ENCODE data around the gene SKAP1. TPM values are rescaled to one million over a fixed set of nuclear protein-coding genes. Genes with fewer than 3 reads are reported as not detected.

Gene SKAP1
- total RNA-seq, 1 donor from 2014 or later, result not detected

DNA sequence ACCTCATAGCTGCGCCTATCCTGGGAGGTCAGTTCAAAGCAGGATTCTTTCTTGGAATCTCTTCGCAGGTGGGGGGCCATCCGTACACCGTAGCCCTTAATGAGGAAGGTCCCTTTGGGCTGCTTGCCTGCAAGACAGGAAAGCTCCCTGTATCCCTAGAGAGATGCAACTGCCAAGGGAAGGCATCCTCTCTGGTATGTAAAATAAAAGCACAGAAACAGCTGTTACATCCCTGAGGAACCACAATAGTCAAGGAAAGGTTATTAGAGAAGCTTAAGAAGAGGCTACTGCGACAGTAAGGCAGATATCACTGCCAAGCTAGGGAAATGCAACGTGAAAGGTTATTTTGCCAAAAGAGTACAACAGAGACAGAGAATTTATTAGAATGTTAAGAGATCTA lies 245.3 kb downstream of the SKAP1 start:
- peaks cover 13% of the 10 kb centered on the region for H3K27me3 ChIP-seq (ENCODE audit: control insufficient read depth, insufficient read depth, low read length)
- FAIRE-seq (no peak), DNase-seq (ENCODE audit: low read depth) (no peak)
- no peak overlapping the region for H3K4me3 ChIP-seq (ENCODE audit: low read depth, low read length)
- TF ChIP-seq, protein P1, sequence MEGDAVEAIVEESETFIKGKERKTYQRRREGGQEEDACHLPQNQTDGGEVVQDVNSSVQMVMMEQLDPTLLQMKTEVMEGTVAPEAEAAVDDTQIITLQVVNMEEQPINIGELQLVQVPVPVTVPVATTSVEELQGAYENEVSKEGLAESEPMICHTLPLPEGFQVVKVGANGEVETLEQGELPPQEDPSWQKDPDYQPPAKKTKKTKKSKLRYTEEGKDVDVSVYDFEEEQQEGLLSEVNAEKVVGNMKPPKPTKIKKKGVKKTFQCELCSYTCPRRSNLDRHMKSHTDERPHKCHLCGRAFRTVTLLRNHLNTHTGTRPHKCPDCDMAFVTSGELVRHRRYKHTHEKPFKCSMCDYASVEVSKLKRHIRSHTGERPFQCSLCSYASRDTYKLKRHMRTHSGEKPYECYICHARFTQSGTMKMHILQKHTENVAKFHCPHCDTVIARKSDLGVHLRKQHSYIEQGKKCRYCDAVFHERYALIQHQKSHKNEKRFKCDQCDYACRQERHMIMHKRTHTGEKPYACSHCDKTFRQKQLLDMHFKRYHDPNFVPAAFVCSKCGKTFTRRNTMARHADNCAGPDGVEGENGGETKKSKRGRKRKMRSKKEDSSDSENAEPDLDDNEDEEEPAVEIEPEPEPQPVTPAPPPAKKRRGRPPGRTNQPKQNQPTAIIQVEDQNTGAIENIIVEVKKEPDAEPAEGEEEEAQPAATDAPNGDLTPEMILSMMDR (IDR thresholded peaks at IDR 0.05; ENCODE audit: insufficient read depth, low read length, severe bottlenecking), result no peak
- H3K36me3 ChIP-seq (ENCODE audit: control insufficient read depth, insufficient read depth, low read length), result no peaks in the 10 kb centered on the region

DNA sequence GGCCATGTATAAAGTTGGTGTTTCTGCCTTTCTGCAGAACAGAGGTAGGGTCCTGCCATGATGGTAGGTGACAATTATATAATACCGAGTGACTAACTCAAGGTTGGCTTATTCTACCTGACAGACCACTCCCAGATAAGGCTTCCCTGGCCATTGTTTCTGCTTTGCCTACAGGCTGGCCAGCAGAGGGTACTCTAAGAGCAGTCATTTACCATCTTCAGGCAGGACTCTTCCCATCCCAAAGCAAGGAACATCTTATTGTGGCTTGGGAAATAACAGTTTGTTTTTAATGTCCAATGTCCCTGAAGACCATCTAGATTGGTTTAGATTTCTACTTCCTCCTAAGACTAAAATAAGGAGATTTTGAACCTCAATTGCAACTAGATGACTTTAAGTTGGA lies 248.4 kb downstream of the SKAP1 start:
- Histone ChIP-seq H3K27me3 (ENCODE audit: control insufficient read depth, insufficient read depth, low read length) (peaks cover 13% of the 10 kb centered on the region), H3K36me3 (ENCODE audit: control insufficient read depth, insufficient read depth, low read length) (no peaks in the 10 kb centered on the region), H3K4me3 (ENCODE audit: low read depth, low read length) (no peak overlapping the region)
- no peak for FAIRE-seq
- TF ChIP-seq, protein P1 (IDR thresholded peaks at IDR 0.05; ENCODE audit: insufficient read depth, low read length, severe bottlenecking), result peak; percentile 23
- DNase-seq (ENCODE audit: low read depth), result peak; percentile 15

DNA sequence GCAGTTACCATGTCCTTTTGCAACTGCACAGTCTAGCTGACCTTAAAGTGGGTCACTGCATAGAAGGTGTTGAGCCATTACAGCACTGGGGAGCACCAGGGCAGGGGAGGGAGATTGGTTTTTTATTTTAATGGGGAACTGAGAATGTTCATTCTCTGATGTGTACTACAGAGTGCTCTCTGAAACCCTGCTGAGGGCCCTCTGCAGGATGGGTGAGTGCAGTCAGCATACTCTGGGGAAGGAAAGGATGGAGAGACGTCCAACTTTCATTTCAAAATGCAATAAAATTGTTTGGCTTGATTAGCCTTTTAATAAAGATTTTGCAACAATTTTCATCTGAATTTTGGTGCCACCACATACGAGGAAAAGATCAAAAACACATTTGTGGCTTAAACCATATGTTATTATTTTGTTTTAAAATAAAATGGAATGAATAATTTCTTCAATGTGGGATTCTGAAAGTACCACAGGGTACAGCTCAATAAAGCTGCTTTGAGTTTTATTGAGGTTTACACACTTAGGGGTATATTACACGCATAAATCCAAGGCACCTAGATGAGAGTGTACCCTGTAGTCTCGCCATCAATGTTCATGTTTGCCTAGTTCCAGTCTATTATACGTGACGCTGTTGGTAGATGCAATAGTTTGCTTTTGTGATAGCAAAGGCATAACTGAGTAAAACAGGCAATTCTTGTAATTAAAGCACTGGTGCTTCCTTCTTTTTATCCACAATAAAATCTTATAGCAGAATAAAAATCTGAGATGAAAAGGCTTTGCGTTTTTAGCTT lies 249.0 kb downstream of the SKAP1 start:
- no peak overlapping the region for H3K4me3 ChIP-seq (ENCODE audit: low read depth, low read length)
- TF ChIP-seq, protein P1 (IDR thresholded peaks at IDR 0.05; ENCODE audit: insufficient read depth, low read length, severe bottlenecking), result no peak
- DNase-seq (ENCODE audit: low read depth) (no peak), FAIRE-seq (no peak)
- H3K36me3 ChIP-seq (ENCODE audit: control insufficient read depth, insufficient read depth, low read length), result no peaks in the 10 kb centered on the region
- peaks cover 12% of the 10 kb centered on the region for H3K27me3 ChIP-seq (ENCODE audit: control insufficient read depth, insufficient read depth, low read length)

DNA sequence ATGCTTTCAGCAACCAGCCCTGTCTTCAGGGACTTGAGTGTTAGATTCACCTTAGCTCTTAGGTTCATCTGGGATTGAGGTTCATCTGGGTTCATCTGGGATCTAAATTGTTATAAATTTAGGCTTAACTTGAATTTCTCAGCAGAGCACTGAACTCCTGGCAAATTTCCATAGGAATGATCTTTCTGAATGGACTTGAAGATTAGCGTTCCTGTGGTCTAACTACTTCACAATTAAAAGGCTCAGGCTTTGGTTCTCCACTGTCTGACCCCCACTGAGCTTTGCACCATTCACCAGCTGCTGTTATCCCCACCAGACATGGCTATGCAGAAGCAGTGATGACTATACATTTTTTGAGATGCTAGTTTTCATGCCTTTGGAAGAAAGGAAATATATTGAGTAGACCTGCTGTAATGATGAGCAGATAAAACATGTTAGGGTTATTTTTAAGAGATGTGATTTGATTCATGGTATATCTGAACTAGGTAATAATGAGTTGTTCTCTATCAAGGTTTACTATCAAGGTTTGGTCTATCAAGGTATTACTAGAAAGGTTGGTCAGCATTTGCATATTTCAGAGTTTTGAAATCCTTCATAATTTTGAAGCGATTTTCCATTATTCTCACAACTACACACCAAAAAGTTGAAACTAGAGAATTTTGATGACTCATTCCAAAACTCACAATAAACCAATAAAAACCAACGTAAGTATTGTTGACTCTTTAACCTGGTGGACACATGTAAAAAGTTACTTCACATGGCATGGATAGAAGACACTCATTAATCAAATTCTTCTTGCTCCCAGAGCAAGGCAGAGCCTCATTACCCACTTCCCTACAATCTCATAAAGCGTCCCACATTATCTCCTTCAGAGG lies 250.7 kb downstream of the SKAP1 start:
- peaks cover 12% of the 10 kb centered on the region for H3K27me3 ChIP-seq (ENCODE audit: control insufficient read depth, insufficient read depth, low read length)
- DNase-seq (ENCODE audit: low read depth), result no peak
- no peak overlapping the region for H3K4me3 ChIP-seq (ENCODE audit: low read depth, low read length)
- no peak for FAIRE-seq
- H3K36me3 ChIP-seq (ENCODE audit: control insufficient read depth, insufficient read depth, low read length), result no peaks in the 10 kb centered on the region
- TF ChIP-seq, protein P1 (IDR thresholded peaks at IDR 0.05; ENCODE audit: insufficient read depth, low read length, severe bottlenecking), result no peak

DNA sequence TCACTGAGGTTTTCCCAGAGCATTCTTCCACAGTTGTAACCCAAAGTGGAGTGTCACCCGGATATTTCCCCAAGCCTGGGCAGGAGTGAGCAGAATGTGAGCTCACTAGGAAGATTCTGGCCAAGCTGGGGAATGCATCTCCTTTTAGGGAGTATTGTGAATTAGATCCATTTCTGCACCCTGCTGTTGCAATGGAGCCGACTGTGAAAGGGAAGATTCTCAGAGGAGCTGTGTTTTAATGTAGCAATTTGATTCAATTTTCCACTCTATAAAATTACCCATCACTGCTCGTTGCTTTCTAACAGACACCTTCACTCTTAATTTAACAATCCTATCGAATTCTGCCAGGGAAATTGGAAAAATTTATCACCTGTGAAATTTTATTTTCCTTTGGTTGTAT lies 251.7 kb downstream of the SKAP1 start:
- TF ChIP-seq, protein P1 (IDR thresholded peaks at IDR 0.05; ENCODE audit: insufficient read depth, low read length, severe bottlenecking), result no peak
- DNase-seq (ENCODE audit: low read depth) (no peak), FAIRE-seq (no peak)
- H3K4me3 ChIP-seq (ENCODE audit: low read depth, low read length), result no peak overlapping the region
- no peaks in the 10 kb centered on the region for H3K36me3 ChIP-seq (ENCODE audit: control insufficient read depth, insufficient read depth, low read length)
- H3K27me3 ChIP-seq (ENCODE audit: control insufficient read depth, insufficient read depth, low read length), result peaks cover 10% of the 10 kb centered on the region

Data from bronchial epithelial cell (primary cell).